ENCODE measurements around the gene LRRC53. TPM values are rescaled to one million over a fixed set of nuclear protein-coding genes. Genes with fewer than 3 reads are reported as not detected.

Gene LRRC53
- total RNA-seq, 1 experiment from 2014 or later = not detected

DNA sequence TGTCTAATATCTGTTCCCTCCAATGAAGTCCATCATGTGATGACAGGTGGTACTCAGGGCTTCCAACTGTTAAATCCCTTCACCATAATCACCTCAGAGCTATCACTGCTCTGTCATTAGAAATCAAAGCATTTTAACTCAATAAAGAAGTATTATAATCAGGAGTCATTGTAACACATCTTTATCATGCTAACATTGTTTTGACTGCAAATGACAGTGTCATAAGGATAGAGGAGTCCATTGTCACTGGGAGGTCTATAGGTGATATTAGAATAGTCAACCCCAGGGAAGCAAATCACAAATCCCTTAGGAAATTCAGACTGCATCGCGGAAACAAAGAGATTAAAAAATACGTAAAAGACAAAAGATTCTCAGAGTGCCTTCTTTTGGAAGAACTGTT is 30.8 kb downstream of the LRRC53 start:
- Mint-ChIP-seq H3K27me3 (ENCODE audit: low read depth) (peaks cover 11% of the 10 kb centered on the region), H3K36me3 (no peaks in the 10 kb centered on the region), H3K4me1 (peaks cover 33% of the 10 kb centered on the region), H3K4me3 (no peak overlapping the region), H3K27ac (no peak overlapping the region), H3K9me3 (no peaks in the 10 kb centered on the region)
- ATAC-seq (no peak), DNase-seq (ENCODE audit: low spot score) (no peak)
- POLR2A ChIA-PET = no interaction called here
- CTCF ChIA-PET = interaction anchor here (1.0 to 1.3 kb wide), 2 partner anchors 13 to 210 kb away, joined by 3 read pairs; no protein-coding TSS in a partner anchor
- TF ChIP-seq, protein P1, sequence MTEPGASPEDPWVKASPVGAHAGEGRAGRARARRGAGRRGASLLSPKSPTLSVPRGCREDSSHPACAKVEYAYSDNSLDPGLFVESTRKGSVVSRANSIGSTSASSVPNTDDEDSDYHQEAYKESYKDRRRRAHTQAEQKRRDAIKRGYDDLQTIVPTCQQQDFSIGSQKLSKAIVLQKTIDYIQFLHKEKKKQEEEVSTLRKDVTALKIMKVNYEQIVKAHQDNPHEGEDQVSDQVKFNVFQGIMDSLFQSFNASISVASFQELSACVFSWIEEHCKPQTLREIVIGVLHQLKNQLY (CRISPR knock-in tag; IDR thresholded peaks at IDR 0.05) = no peak
- TF ChIP-seq, protein P2, sequence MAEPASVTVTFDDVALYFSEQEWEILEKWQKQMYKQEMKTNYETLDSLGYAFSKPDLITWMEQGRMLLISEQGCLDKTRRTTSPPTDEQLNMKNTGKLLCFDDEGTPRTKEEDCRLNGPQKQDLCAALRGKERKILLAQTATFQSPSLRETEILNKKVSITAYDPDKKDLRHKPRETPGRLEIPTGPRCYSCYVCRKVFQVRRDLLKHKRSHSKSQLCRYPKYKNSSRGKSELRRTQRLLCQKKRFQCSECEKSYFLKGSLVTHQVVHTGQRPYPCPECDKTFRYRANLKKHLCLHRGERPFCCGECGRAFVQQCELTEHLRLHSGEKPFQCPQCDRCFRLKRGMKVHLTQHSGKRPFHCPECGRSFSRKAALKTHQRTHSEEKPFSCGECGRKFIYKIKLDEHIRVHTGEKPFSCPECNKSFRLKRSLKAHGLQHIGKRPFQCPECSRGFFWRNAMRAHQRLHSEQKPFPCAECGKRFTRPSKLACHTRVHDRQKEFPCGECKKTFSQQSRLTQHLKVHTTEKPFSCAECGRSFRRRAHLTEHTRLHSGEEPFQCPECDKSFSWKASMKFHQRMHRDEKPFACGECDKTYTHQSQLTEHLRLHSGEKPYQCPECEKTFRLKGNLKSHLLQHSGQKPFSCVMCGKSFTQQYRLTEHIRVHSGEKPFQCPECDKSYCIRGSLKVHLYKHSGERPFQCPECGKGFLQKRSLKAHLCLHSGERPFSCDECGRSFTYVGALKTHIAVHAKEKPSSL (CRISPR knock-in tag; conservative IDR thresholded peaks at IDR 0.05) = no peak
- TF ChIP-seq NR3C1 (CRISPR knock-in tag; conservative IDR thresholded peaks at IDR 0.05; ENCODE audit: low read depth) (no peak), SP1 (CRISPR knock-in tag; conservative IDR thresholded peaks at IDR 0.05) (no peak), FOXP1 (CRISPR knock-in tag; IDR thresholded peaks at IDR 0.05; ENCODE audit: borderline replicate concordance) (no peak), ZNF423 (CRISPR knock-in tag; IDR thresholded peaks at IDR 0.05) (no peak), NR2C2 (CRISPR knock-in tag; IDR thresholded peaks at IDR 0.05) (no peak), ZNF317 (CRISPR knock-in tag; IDR thresholded peaks at IDR 0.05; ENCODE audit: borderline replicate concordance, low read depth) (no peak), OVOL2 (CRISPR knock-in tag; IDR thresholded peaks at IDR 0.05; ENCODE audit: borderline replicate concordance) (no peak), NFATC4 (CRISPR knock-in tag; IDR thresholded peaks at IDR 0.05) (no peak), NFE2L1 (CRISPR knock-in tag; IDR thresholded peaks at IDR 0.05) (no peak)
- TF ChIP-seq, protein P3, sequence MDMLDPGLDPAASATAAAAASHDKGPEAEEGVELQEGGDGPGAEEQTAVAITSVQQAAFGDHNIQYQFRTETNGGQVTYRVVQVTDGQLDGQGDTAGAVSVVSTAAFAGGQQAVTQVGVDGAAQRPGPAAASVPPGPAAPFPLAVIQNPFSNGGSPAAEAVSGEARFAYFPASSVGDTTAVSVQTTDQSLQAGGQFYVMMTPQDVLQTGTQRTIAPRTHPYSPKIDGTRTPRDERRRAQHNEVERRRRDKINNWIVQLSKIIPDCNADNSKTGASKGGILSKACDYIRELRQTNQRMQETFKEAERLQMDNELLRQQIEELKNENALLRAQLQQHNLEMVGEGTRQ (CRISPR knock-in tag; IDR thresholded peaks at IDR 0.05) = no peak
- TF ChIP-seq, protein P4, sequence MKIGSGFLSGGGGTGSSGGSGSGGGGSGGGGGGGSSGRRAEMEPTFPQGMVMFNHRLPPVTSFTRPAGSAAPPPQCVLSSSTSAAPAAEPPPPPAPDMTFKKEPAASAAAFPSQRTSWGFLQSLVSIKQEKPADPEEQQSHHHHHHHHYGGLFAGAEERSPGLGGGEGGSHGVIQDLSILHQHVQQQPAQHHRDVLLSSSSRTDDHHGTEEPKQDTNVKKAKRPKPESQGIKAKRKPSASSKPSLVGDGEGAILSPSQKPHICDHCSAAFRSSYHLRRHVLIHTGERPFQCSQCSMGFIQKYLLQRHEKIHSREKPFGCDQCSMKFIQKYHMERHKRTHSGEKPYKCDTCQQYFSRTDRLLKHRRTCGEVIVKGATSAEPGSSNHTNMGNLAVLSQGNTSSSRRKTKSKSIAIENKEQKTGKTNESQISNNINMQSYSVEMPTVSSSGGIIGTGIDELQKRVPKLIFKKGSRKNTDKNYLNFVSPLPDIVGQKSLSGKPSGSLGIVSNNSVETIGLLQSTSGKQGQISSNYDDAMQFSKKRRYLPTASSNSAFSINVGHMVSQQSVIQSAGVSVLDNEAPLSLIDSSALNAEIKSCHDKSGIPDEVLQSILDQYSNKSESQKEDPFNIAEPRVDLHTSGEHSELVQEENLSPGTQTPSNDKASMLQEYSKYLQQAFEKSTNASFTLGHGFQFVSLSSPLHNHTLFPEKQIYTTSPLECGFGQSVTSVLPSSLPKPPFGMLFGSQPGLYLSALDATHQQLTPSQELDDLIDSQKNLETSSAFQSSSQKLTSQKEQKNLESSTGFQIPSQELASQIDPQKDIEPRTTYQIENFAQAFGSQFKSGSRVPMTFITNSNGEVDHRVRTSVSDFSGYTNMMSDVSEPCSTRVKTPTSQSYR (CRISPR knock-in tag; IDR thresholded peaks at IDR 0.05) = no peak
- TF ChIP-seq, protein P5, sequence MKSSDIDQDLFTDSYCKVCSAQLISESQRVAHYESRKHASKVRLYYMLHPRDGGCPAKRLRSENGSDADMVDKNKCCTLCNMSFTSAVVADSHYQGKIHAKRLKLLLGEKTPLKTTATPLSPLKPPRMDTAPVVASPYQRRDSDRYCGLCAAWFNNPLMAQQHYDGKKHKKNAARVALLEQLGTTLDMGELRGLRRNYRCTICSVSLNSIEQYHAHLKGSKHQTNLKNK (CRISPR knock-in tag; IDR thresholded peaks at IDR 0.05) = no peak
- TF ChIP-seq, protein P6, sequence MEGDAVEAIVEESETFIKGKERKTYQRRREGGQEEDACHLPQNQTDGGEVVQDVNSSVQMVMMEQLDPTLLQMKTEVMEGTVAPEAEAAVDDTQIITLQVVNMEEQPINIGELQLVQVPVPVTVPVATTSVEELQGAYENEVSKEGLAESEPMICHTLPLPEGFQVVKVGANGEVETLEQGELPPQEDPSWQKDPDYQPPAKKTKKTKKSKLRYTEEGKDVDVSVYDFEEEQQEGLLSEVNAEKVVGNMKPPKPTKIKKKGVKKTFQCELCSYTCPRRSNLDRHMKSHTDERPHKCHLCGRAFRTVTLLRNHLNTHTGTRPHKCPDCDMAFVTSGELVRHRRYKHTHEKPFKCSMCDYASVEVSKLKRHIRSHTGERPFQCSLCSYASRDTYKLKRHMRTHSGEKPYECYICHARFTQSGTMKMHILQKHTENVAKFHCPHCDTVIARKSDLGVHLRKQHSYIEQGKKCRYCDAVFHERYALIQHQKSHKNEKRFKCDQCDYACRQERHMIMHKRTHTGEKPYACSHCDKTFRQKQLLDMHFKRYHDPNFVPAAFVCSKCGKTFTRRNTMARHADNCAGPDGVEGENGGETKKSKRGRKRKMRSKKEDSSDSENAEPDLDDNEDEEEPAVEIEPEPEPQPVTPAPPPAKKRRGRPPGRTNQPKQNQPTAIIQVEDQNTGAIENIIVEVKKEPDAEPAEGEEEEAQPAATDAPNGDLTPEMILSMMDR (IDR thresholded peaks at IDR 0.05) = no peak

DNA sequence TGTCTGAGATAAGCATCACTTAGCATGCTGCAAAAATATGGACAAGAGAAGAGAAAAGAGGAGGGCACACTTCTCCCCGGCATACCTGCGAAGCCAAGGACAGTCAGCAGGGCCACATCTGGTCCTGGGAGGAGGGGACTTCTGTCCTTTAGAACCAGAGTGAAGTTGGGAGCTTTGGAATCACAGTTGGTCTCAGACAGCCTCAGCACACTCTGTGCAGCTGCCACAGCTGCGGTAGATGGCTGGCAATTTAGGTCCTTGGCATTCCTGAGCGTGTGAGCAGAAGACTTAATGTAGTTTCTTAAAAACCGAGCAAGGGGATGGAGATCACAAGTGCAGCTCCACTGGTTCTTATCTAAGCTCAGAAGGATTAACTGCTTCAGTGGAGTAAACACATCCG is 32.3 kb downstream of the LRRC53 start:
- H3K27ac Mint-ChIP-seq = no peak overlapping the region
- DNase-seq (ENCODE audit: low spot score) = no peak
- ChIA-PET POLR2A (no interaction called here), CTCF (interaction anchor here (1.0 to 1.8 kb wide), 2 partner anchors 24 to 253 kb away, joined by 3 to 5 read pairs; partner anchors contain the start of gene TYW3)
- peaks cover 11% of the 10 kb centered on the region for H3K27me3 Mint-ChIP-seq (ENCODE audit: low read depth)
- no peak overlapping the region for H3K4me3 Mint-ChIP-seq
- H3K4me1 Mint-ChIP-seq = peaks cover 29% of the 10 kb centered on the region
- ATAC-seq = no peak; the same call in 1 of the 2 replicates
- no peaks in the 10 kb centered on the region for H3K9me3 Mint-ChIP-seq
- H3K36me3 Mint-ChIP-seq = no peaks in the 10 kb centered on the region
- TF ChIP-seq ZNF121 (CRISPR knock-in tag; IDR thresholded peaks at IDR 0.05) = no peak
- TF ChIP-seq TEAD1 (CRISPR knock-in tag; IDR thresholded peaks at IDR 0.05) = no peak
- TF ChIP-seq, protein P7, sequence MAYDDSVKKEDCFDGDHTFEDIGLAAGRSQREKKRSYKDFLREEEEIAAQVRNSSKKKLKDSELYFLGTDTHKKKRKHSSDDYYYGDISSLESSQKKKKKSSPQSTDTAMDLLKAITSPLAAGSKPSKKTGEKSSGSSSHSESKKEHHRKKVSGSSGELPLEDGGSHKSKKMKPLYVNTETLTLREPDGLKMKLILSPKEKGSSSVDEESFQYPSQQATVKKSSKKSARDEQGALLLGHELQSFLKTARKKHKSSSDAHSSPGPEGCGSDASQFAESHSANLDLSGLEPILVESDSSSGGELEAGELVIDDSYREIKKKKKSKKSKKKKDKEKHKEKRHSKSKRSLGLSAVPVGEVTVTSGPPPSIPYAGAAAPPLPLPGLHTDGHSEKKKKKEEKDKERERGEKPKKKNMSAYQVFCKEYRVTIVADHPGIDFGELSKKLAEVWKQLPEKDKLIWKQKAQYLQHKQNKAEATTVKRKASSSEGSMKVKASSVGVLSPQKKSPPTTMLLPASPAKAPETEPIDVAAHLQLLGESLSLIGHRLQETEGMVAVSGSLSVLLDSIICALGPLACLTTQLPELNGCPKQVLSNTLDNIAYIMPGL (CRISPR knock-in tag; IDR thresholded peaks at IDR 0.05) = no peak
- no peak for TF ChIP-seq NFATC4 (CRISPR knock-in tag; IDR thresholded peaks at IDR 0.05)
- TF ChIP-seq, protein P2 (CRISPR knock-in tag; conservative IDR thresholded peaks at IDR 0.05) = no peak
- TF ChIP-seq, protein P8, sequence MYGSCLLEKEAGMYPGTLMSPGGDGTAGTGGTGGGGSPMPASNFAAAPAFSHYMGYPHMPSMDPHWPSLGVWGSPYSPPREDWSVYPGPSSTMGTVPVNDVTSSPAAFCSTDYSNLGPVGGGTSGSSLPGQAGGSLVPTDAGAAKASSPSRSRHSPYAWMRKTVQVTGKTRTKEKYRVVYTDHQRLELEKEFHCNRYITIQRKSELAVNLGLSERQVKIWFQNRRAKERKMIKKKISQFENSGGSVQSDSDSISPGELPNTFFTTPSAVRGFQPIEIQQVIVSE (CRISPR knock-in tag; IDR thresholded peaks at IDR 0.05; ENCODE audit: borderline replicate concordance) = no peak
- TF ChIP-seq FOXP1 (CRISPR knock-in tag; IDR thresholded peaks at IDR 0.05; ENCODE audit: borderline replicate concordance) = no peak
- no peak for TF ChIP-seq GRHL2 (CRISPR knock-in tag; IDR thresholded peaks at IDR 0.05; ENCODE audit: insufficient replicate concordance, severe bottlenecking)

Data from WTC11 (cell line).